Kidney epithelial cell (primary cell): ENCODE measurements around the gene MEGF6. TPM values are rescaled to one million over a fixed set of nuclear protein-coding genes. Genes with fewer than 3 reads are reported as not detected.

Source experiments
- DNase-seq: peaks from one replicate; pipeline ENCODE4 v3.0.0-alpha.2; 2010; ENCODE audit warnings: low read depth
- H3K27me3 ChIP-seq: 2 replicates; pipeline ENCODE4 v1.6.0; 2011; ENCODE audit warnings: low read length; ENCODE audit not compliant: control insufficient read depth, insufficient read depth
- H3K36me3 ChIP-seq: 2 replicates; pipeline ENCODE4 v1.5.1; 2011; ENCODE audit warnings: low read length; ENCODE audit not compliant: control insufficient read depth, insufficient read depth
- H3K4me3 ChIP-seq: 2 replicates; pipeline ENCODE4 v1.5.1; 2011; ENCODE audit warnings: low read depth, mild to moderate bottlenecking, control low read depth, low read length
- CTCF ChIP-seq: IDR thresholded peaks from 2 replicates; pipeline ENCODE4 v1.5.1; 2011; ENCODE audit warnings: mild to moderate bottlenecking, moderate library complexity, low read length, control low read depth, inconsistent platforms; ENCODE audit not compliant: insufficient read depth, poor library complexity, severe bottlenecking
- total RNA-seq: library from RNA; depleted of rRNA; stranded (reverse); fragments of >200 nt; gene quantifications from 2 replicates; pipeline ENCODE4 v1.2.3, GENCODE V29; 2015

The MEGF6 gene
- total RNA-seq, 1 donor from 2014 or later: 13.1 TPM

- H3K27me3 ChIP-seq: no peaks in the 10 kb centered on the region
- no peak for TF ChIP-seq CTCF
- no peak for DNase-seq
- no peaks in the 10 kb centered on the region for H3K36me3 ChIP-seq
- H3K4me3 ChIP-seq: no peak overlapping the region
Measured at GRCh38 chr1:3472088-3472850, 139.0 kb downstream of the MEGF6 start.

DNA sequence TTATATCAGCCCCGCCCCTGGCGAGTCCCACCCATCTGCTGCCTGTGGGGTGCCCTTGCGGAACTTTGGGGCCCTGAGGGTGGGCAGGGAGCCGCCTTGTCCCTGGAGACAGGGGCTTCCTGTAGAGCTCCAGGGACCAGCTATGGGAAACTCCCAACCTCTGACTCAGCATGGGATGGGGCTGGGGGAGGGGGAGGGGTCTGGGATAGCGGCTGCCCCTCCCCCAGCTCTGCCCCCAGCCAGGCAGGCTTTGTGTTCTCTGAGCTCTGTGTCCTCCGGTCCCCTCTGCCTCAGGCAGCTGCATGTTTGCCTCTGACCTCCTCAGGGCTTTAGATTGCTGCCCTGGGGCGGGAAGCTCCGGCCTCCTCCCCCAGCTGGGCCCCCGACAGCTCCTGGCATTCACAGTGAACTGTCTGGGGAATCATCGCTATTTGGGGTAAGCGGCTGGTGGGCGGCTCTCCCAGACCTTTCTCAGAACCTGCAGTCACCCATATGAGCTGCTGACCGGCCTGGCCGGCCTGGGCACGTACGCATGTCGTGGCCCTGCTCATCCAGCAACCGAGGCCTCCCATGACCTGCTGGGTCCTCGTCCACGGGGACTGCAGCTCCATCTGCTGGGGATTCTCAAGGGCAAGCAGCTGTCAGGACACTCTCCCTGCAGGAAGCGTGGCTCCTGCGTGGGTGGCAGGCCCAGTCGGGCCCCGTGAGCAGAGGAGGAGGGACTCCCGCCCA lies 139.8 kb downstream of the MEGF6 start:
- DNase-seq: no peak
- no peaks in the 10 kb centered on the region for H3K36me3 ChIP-seq
- no peaks in the 10 kb centered on the region for H3K27me3 ChIP-seq
- peak; percentile 66 for TF ChIP-seq CTCF
- no peak overlapping the region for H3K4me3 ChIP-seq

DNA sequence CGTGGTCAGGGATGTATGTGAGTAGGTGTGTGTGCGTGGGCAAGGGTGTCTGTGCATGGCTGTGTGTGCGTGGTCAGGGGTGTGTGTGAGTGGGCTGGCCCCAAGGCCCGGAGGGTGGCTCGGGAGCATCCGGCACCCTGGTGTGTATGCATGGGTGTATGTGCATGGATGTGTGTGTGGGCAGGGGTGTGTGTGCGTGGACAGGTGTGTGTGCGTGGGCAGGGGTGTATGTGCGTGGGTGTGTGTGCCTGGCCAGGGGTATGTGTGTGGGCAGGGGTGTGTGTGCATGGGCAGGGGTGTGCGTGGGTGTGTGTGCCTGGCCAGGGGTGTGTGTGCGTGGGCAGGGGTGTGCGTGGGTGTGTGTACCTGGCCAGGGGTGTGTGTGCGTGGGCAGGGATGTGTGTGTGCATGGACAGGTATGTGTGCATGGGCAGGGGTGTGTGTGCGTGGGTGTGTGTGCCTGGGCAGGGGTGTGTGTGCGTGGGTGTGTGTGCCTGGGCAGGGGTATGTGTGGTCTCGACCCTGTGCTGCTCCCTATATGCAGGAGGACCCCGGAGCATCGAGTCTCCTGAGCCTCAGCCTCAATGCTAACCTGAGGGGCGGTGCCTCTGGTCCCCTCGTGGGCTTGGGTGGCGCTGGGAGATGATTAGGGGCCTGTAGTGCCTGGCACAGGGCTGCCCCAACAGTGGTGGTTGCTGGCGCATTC lies 140.5 kb downstream of the MEGF6 start:
- Histone ChIP-seq H3K27me3 (no peaks in the 10 kb centered on the region), H3K36me3 (no peaks in the 10 kb centered on the region), H3K4me3 (no peak overlapping the region)
- DNase-seq: no peak
- no peak for TF ChIP-seq CTCF

GRCh38 chr1:3469849-3470649 lies 141.3 kb downstream of the MEGF6 start:
- Histone ChIP-seq H3K4me3 (no peak overlapping the region), H3K27me3 (no peaks in the 10 kb centered on the region), H3K36me3 (no peaks in the 10 kb centered on the region)
- no peak for TF ChIP-seq CTCF
- no peak for DNase-seq

- H3K36me3 ChIP-seq: no peaks in the 10 kb centered on the region
- no peaks in the 10 kb centered on the region for H3K27me3 ChIP-seq
- TF ChIP-seq CTCF: no peak
- no peak for DNase-seq
- no peak overlapping the region for H3K4me3 ChIP-seq
Measured at GRCh38 chr1:3469104-3469848, 142.0 kb downstream of the MEGF6 start.
